Measurements from ENCODE around the gene CIZ1.

Gene CIZ1

DNA sequence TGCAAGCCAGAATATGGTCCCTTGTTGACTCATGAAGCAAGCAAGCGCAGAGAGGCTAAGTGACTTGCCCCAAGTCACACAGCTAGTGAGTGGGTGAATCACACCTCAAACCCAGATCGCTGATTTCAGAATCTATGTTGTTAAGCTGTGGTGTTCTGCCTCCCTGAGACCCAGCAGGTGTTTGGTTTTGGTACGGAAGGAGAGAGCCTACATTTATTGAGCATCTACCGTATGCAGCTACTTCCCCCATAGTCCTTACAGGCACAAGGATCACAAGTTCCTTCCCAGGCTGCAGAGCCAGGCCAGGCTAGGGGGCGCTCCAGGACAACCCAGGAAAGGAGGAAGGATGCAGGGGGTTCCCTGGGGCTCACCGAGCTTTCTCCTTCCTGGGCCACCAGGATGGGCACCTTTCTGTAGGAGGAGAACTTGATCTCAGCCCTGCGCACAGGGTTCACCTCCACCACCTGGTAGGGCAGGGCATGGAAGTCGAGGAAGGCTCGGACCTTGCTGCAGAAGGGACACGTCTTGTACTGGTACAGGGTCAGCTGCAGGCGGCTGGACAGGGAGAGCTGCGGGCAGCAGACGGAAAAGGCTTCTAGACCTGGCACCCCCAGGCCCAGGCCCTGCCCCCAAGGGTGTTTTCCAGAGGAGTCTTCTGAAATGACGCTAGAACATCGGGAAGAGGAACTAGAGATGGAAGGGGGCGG lies 66.3 kb downstream of the CIZ1 start:
- DNase-seq (ENCODE audit: low read depth) = no peak

DNA sequence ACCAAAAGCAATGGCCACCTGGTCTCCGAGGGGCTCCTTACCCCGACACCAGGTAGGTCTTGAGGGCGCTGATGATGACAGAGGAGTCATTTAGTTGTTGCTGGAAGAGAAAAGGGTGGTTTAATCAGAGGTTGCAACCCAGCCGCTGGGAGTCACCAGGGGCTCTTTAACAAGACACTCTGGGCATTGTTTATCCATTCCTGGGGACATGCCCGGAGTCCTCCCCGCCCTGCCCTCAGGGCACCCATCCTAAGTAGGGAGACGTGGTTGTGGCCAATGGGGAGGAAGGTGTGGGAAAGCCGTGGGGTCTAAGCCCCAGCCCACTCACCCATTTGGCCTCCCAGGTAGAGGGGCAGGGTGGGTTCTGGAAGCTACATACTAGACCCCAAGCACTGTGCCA lies 66.9 kb downstream of the CIZ1 start:
- no peak for DNase-seq (ENCODE audit: low read depth)

DNA sequence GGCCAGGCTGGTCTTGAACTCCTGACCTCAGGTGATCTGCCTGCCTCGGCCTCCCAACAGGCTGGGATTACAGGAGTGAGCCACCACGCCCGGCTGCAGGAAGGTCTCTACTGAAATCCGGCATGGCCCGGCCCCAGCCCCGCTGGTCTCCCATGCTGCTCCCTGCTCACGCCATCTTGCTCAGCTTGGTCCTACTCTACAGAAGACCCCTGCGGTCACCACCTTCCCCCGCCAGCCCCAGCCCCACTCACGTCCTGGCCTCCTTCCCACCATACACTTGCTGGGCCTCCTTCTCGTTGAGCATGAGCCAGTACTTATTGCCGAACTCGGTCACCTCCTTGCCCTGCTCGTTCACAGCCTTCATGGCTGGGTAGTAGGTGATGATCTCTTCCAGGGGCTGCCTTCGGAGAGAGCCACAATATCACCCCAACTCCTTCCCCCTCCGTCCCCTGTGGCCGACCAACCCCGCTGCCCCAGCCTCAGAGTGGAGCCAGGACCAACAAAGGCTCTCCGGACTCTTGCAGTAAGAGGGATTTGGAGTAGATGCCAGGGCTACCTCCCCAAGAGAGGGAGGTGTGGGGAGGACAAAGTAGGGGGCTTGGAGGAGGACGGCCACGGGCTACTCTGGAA lies 67.8 kb downstream of the CIZ1 start:
- DNase-seq (ENCODE audit: low read depth) = no peak

DNA sequence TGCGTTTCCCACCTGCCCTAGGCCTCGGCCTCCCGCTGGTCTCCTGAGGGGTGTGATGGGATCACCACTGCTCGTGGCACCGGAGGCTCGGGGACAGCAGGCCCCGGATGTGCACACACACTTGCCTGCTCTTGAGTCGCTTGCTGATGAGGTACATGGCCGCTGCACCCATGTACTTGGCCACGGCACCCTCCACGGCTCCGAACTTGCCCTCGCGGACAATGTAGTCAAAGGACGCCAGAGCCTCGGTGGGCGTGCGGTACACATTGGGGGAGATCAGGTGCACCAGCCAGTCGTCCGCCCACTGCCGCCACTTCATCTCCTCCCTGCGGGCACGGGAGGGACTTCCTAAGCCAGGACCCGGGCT lies 68.6 kb downstream of the CIZ1 start:
- no peak for DNase-seq (ENCODE audit: low read depth)

DNA sequence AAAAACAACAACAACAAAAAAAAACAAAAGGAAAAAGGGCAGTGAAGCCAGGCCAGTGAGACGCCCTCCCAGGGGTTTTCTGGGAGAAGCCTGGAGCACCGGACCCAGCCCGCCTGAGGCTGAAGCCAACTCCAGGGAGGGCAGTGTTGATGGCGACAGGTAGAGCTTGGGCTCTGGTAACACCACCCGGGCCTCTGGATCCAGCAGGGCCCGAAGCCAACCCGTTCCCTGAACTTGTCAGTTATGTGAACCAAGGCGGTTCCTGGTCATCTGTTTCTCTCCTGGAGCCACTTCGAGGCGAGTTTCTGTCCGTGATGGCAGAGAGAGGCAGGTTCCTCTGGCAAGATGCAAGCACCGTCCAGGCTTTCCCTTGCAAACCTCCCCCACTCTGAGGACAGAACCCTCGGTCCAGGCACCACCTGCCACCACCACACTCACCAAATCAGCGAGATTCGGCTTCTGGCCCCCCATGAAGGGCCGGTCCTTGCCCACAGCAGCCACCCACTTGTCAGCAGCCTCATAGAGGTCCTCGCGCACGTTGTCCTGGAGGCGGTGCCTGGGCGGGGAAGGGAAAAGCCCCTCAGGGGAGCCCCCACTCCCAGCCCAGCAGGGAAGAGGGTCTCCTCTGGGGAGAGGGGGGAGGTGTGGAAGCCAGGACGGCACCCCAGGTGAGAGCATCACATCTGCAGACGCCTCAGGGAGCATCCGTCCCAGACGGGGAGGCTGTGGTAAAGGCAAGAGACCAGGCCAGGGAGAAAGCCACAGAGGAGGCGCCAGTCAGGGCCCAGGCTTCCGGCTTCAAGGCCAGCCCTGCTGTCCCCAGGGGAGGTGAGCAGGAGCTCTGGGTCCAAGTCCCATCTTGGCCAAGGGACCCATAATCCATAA lies 69.2 kb downstream of the CIZ1 start:
- no peak for DNase-seq (ENCODE audit: low read depth)

DNA sequence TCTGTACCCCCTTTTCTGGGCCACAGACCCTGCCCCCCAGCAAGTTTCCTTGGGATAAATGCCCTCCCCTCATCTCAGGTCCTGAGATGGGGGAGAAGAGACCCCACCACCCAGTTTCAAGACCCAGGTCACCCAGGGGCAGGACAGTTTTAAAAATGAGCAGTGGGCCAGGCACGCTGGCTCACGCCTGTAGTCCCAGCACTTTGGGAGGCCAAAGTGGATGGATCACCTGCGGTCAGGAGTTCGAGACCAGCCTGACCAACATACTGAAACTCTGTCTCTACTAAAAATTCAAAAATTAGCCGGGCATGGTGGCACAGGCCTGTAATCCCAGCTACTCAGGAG lies 69.9 kb downstream of the CIZ1 start:
- DNase-seq (ENCODE audit: low read depth) = no peak

DNA sequence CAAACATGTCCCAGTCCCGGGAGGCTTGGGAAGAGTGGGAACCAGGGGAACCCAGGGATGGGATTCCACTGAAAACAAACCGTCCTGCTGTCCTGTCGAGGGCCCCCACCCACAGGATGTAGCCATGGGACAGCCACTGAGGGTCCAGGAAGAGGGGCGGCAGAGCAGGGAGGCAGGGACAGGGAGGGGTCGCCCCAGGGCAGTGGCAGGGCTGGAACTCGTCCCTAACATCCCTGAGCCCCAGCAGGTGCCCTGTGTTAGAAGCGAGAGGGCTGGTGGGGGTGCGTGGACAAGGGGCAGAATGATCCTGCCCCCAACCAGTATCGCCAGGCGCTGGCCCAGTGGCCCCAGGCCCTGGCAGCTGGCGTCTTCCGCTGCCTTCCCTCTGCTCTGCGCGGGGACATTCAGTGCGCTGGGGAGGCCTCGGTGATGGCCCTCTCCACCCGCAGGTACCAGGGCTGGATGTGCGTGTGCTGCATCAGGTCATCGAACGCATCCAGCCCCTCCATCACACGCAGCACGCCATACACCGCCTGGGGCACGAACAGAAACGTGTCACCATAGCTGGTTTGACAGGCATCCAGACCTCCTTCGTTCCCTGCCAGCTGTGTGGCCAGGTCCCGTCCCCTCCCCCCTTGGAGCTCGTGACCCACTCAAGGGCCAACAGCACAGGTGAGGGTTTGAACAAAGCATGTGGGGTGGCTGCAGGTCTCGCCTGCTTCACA lies 70.5 kb downstream of the CIZ1 start:
- no peak for DNase-seq (ENCODE audit: low read depth)

DNA sequence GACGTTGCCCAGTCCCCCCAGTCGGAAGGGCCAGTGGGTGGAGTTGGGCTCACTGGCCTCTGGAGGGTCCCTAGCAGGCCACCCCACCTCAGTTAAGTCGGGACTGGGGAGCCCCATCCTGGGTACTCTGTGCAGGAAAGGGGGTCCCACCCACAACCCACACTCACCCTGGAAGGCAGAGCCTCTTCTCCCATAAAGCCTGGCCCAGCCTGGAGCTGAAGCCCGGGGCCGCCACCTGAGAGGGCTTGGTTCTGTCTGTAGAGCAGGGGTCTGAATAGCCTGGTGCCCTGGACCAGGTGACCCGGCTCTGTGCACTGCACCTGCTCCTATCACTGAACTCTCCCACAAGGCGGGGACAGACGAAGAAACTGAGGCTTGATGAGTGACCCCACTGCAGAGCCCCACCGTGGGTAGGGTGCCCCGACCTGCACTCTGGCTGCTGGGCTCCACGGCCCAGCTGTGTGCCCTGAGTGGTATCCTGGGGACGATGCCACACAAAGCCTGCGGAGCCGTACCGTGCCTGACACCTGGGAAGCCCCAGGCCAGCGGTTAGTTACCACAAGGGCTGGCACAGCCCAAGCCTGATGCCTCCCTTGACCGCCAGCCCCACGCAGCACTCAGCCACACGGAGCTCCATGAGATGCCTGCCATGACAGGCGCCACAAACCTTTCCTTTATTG lies 71.2 kb downstream of the CIZ1 start:
- no peak for DNase-seq (ENCODE audit: low read depth)

DNA sequence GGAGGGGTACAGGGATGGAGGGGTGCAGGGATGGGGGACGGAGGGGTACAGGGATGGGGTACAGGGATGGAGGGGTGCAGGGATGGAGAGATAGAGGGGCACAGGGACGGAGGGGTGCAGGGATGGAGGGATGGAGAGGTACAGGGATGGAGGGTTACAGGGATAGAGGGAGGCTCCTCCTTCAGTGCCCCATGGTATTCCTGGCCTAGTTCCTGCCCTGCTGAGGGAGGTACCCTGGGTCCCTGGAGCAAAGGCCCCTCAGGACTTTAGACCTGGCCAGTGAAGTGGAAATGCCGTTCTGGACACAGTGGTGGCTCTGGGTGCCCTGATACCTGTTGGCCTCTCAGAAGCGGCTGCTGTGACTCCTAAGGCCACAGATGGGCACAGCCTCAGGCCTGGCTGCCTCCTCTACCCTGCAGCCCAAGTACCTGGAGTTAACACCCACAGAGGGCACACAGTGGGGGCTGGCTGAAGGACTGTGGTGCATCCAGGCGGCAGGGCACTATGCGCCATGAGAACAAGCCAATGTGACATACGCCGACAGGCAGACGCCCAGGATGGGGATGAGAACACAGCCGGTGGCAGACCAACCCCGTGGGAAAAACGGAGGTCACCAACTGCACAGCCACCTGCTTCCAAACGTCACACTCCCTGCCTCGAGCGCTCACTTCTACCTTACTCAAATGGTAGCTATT lies 72.3 kb downstream of the CIZ1 start:
- DNase-seq (ENCODE audit: low read depth) = no peak

DNA sequence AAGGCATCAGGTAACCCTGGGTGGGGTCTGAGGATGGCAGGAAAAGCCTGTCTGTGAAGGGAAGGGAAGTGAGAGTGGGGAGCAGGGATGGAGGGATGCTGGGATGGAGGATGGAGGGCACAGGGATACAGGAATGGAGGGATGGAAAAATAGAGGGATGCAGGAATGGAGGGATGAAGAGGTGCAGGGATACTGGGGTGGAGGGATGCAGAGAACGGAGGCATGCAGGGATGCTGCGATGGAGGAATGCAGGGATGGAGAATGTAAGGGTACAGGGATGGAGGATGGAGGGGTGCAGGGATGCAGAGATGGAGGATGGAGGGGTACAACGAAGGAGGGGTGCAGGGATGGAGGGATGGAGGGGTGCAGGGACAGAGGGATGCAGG lies 72.9 kb downstream of the CIZ1 start:
- DNase-seq (ENCODE audit: low read depth) = no peak

DNA sequence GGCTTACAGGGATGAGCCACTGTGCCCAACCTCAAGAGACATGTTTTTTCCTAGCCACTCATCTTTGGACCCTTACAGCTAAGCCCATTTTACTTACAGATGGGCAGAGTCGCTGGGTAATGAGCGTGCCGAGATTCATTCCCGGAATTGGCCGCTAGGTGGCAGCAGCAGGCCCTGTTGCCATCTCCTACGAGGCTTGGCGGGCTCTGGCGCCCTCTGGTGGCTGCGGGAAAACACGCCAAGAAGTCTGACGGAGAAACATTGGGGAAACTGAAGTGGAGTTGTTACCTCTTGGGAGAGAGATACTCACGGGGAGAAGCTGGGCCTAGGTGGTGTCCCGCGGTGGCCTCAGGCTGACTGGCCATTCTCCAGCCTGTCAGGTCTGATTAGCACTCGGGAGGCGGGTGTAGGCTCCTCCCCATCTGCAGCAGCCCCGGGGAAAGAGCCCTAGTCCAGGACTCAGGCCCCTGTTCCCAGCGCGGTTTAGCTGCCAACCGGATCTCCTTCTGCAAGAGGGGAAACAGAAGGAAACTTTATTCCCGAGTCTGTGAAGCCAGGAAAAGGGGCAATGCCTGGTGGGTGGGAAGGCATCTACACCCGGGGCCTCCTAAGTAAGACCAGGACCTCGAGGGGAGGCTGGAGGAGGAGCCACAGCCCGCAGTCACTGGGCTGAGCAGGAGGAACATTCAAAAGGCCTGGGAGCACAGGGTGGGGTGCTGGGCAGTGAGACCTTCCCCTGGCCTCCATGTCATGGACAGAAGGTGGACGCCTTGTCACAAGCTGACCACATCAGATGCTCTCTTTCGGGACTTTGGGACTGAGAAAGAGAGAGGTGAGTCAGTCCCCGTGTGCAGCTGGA lies 73.5 kb downstream of the CIZ1 start:
- DNase-seq (ENCODE audit: low read depth) = no peak

DNA sequence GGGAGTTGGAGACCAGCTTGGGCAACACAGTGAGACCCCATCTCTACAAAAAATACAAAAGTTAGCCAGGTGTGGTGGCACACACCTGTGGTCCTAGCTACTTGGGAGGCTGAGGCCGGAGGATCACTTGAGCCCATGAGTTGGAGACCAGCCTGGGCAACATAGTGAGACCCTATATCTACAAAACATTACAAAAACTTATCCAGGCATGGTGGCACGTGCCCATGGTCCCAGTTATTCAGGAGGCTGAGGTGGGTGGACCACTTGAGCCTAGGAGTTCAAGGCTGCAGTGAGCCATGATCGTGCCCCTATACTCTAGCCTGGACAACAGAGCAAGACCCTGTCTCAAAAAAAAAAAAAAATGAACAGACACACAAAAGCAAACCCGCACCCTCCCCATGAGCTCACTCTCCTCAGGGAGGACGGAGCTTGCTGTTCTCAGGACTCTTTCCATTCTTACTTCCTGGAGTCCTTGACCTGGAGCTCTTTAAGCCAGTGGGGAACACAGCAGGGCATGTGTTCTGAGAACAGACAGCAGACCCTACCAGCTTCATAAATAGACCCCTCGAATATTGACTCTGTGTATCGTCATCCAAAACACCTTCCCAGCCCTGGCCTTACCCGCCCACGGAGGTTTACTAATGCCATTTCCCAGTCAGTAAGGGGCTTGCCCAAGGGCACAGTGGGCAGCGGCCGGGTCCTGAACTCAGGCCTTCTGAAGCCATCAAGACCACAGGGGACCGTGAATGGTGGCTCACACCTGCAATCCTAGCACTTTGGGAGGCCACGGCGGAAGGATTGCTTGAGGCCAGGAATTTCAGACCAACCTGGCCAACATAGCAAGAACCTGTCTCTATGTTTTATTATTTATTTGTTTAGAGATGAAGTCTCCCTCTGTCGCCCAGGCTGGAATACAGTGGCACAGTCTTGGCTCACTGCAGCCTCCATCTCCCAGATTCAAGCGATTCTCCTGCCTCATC lies 75.0 kb downstream of the CIZ1 start:
- DNase-seq (ENCODE audit: low read depth) = no peak
